BLaER1 (cell line): Measurements from ENCODE around the gene RASSF5.

Source experiments
- H3K27ac ChIP-seq: shearing (Covaris generic); formaldehyde crosslinking; 2 replicates; pipeline ENCODE4 v1.8.1; 2022
- H3K27me3 ChIP-seq: shearing (Covaris generic); formaldehyde crosslinking; 2 replicates; pipeline ENCODE4 v1.8.1; 2022
- H3K36me3 ChIP-seq: shearing (Covaris generic); formaldehyde crosslinking; 2 replicates; pipeline ENCODE4 v1.8.1; 2022
- H3K4me1 ChIP-seq: shearing (Covaris generic); formaldehyde crosslinking; 2 replicates; pipeline ENCODE4 v1.8.1; 2022
- H3K4me2 ChIP-seq: shearing (Covaris generic); formaldehyde crosslinking; 2 replicates; pipeline ENCODE4 v1.8.1; 2022
- H3K4me3 ChIP-seq: shearing (Covaris generic); formaldehyde crosslinking; 2 replicates; pipeline ENCODE4 v1.8.1; 2022
- H3K9ac ChIP-seq: shearing (Covaris generic); formaldehyde crosslinking; 2 replicates; pipeline ENCODE4 v1.8.1; 2022
- H3K9me3 ChIP-seq: shearing (Covaris generic); formaldehyde crosslinking; 2 replicates; pipeline ENCODE4 v1.8.1; 2022
- H4K20me1 ChIP-seq: shearing (Covaris generic); formaldehyde crosslinking; 2 replicates; pipeline ENCODE4 v1.8.1; 2022
- Cebpa-rat ChIP-seq: shearing (Covaris generic); IDR thresholded peaks from 2 replicates; pipeline ENCODE4 v1.8.1; 2022

RASSF5 gene

DNA sequence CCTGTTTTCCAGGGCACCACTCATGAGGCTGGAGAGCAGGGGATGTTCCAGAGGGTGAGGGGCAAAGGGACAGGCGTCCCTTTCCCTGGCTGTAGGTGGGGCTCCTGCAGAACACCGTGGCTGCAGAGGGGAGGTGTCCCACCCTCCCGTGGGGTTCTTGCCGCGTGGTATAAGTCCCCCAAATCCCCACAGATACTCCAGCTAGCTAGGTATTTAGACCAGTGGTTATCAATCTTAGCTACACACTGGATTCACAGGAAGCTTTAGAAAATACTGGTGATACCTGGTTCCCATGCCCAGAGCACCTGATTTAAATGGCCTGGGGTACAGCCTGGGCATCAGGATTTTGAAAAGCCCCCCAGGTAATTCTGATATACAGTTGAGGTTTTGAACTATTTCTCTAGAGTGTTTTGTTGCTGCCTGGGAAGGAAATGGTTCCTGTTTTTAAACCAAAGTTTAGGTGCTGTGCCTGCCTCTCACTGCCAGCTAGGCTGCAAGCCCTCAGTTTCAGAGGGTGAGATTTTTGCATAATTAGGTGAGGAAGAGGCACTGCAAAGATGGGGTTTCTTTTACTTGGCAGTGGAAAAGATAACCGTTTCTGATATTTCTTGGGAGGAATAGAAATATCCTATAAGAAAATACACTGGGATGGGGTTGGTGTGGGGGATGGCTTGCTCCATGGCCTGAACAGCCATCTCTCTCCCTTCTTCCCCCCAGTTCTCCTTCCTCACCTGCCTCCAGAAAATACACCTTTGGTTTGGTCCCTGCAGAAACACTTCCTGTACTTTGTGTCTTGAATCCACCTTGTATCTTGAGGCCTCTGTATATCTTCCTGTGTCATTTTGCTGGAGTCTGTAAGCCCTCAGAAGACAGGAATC lies 51.7 kb downstream of the RASSF5 start:
- Histone ChIP-seq H3K27me3 (no peaks in the 10 kb centered on the region), H3K9me3 (no peaks in the 10 kb centered on the region)
- no peak for TF ChIP-seq Cebpa-rat

DNA sequence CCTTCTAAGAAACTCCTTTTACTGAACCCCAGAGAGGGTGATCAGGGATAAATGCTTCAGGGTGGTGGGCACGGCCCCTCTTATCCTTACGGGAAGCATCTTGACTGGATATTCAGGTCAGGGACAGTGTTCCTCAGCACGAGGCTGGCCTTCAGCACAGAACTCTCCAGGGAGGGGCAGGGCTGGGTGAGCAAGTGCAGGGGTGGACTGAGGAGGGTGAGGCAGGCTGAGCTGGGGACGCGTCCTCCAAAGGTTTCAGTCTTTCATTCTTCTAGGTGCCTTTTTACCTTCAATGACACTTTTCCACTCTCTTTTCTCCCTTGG lies 52.3 kb downstream of the RASSF5 start:
- Histone ChIP-seq H3K36me3 (peaks cover 36% of the 10 kb centered on the region), H3K4me1 (peaks cover 76% of the 10 kb centered on the region), H3K27me3 (no peaks in the 10 kb centered on the region), H3K9ac (peak overlapping the region; percentile 90), H3K27ac (peak overlapping the region; percentile 93), H4K20me1 (peaks cover 15% of the 10 kb centered on the region), H3K4me3 (peak overlapping the region; percentile 86), H3K4me2 (peak overlapping the region; percentile 90), H3K9me3 (no peaks in the 10 kb centered on the region)
- TF ChIP-seq Cebpa-rat = no peak

More for the DNA sequence above, 51.7 kb downstream of the RASSF5 start:
- Histone ChIP-seq H3K4me2 (peak overlapping the region; percentile 90), H3K36me3 (peaks cover 30% of the 10 kb centered on the region), H4K20me1 (peaks cover 9% of the 10 kb centered on the region), H3K9ac (peak overlapping the region; percentile 90), H3K4me3 (peak overlapping the region; percentile 86), H3K4me1 (peaks cover 76% of the 10 kb centered on the region), H3K27ac (peak overlapping the region; percentile 93)

DNA sequence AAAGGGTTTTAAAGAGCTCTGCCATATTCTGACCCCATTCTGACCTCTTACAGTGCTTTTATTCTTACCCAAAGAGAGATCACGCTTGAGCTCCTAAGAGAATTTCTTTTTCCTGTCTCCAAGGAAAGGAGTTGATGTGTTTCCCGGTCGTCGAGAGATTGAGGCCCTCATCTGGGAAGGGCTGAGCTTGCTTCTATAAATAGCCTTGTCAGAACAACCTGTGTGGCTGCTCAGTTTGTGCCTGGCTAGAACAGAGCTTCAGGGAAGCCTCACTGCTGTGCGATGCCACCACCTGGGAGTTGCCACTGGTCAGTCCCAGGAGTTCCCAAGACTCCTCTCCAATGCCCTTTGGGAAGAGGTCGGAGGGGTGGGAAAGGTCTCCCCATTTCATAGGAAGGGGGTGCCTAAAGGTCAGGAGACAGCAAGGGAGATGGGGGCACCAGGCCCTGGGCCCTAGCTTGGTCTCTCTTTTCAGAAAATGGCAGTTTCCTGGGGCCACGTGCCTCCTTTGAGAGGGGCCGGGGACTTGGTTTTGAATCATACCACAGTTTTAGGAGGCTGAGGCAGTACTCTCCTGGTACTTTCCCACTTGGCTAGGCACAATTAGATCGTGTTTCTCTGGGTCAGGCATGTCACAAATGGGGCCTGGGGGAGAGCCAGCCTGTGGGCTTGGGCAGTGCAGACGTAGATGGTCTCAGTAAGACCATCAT lies 52.8 kb downstream of the RASSF5 start:
- TF ChIP-seq Cebpa-rat = no peak
- Histone ChIP-seq H3K4me2 (peak overlapping the region; percentile 90), H3K4me1 (peaks cover 76% of the 10 kb centered on the region), H3K36me3 (peaks cover 42% of the 10 kb centered on the region), H4K20me1 (peaks cover 20% of the 10 kb centered on the region), H3K9ac (peak overlapping the region; percentile 90), H3K9me3 (no peaks in the 10 kb centered on the region), H3K27me3 (no peaks in the 10 kb centered on the region), H3K27ac (peak overlapping the region; percentile 93), H3K4me3 (peak overlapping the region; percentile 86)

DNA sequence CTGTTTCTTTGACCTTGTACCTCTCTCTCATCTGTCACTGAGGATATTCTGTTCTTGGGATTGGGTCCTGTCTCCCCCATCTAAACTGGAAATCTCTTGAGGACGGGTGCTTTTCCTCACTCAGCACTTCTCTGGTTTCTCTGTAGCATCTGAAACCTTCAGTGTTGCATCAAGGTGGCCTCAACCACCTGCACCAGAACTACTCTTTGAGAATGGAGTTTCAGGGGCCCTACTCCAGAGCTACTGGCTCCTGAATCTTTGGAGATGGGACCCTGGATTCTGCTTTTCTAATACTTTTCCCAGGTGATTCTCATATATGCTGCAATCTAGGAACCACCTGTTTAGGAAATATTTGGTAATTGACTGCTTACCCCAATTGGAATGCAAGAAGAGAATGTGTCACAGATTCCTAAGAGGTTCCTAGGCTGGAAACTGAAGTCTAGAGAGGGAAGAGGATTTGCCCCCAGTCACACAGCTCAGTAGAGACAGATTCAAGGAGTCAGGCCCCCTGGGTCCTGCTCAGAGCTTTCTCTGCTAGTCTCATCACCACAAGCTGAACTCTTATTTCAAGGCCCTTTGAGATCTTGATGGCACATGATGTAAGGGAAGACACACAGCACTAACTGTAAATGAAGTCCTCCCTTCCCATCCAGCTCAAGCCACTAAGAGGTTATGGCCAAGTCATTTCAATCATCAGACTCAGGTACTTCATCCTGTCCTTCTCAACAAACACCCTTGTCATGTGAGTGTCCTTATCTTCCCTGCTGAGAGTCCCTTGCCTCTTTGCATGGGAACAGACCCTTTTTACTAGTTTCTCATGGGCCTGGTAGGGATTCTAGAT lies 56.3 kb downstream of the RASSF5 start:
- Histone ChIP-seq H3K9me3 (no peaks in the 10 kb centered on the region), H3K4me3 (peak overlapping the region; percentile 55), H4K20me1 (peaks cover 55% of the 10 kb centered on the region), H3K36me3 (peaks cover 76% of the 10 kb centered on the region), H3K4me2 (peak overlapping the region; percentile 90), H3K27me3 (no peaks in the 10 kb centered on the region), H3K9ac (peak overlapping the region; percentile 38), H3K4me1 (peaks cover 94% of the 10 kb centered on the region), H3K27ac (peak overlapping the region; percentile 93)
- no peak for TF ChIP-seq Cebpa-rat

DNA sequence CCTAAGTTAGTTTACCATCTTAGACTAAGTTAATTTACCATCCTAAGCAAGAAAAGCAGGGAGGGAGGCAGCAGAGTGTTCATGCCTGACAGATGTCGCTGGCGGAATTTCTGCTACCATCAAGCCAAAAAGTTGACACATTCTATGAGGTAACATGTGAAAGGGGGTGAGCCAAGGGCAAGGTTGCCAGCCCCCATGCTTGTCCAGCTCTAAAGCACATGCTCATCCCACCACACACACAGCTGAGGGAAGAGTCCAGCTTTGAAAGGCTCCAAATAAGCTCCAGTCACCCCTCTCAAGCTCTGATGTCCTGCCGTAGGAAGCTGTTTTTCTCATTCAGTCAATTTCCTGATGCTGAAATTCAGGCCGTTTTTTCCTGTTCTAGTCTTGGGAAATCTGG lies 58.7 kb downstream of the RASSF5 start:
- Histone ChIP-seq H3K9ac (peak overlapping the region; percentile 38), H3K4me1 (peaks cover 99% of the 10 kb centered on the region), H3K27me3 (no peaks in the 10 kb centered on the region), H3K4me3 (0 out of 2 replicates have a peak overlapping the region, but pooled peaks have one; percentile 4), H3K36me3 (peaks cover 90% of the 10 kb centered on the region), H4K20me1 (peaks cover 79% of the 10 kb centered on the region), H3K27ac (peak overlapping the region; percentile 93), H3K4me2 (peak overlapping the region; percentile 90), H3K9me3 (no peaks in the 10 kb centered on the region)
- TF ChIP-seq Cebpa-rat = no peak

DNA sequence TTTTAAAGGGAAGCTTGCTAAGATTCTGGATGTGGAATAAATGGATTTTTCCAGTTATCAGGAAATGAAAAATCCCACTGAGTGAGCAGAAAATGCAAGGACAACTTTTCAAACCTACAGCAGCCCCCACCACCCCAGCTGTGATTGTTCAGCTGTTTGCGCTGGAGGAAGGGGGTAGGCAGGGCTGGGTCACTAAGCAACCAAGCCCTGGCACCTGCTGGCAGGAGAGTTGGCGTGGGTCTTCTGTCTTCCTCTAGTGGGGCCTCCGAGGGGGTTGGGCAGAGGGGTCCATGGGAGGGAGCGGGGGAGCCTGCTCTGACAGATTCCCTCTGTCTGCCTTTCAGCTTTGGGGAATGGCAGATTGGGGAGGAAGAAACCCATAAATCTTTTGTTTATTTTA lies 59.7 kb downstream of the RASSF5 start:
- peaks cover 98% of the 10 kb centered on the region for H3K4me1 ChIP-seq
- peaks cover 89% of the 10 kb centered on the region for H4K20me1 ChIP-seq
- TF ChIP-seq Cebpa-rat = no peak
- H3K9ac ChIP-seq = peak overlapping the region; percentile 21; the same call in 1 of the 2 replicates
- no peaks in the 10 kb centered on the region for H3K9me3 ChIP-seq
- H3K4me2 ChIP-seq = peak overlapping the region; percentile 90
- peaks cover 90% of the 10 kb centered on the region for H3K36me3 ChIP-seq
- peak overlapping the region; percentile 93 for H3K27ac ChIP-seq
- no peaks in the 10 kb centered on the region for H3K27me3 ChIP-seq
- H3K4me3 ChIP-seq = no peak overlapping the region; the same call in 1 of the 2 replicates

DNA sequence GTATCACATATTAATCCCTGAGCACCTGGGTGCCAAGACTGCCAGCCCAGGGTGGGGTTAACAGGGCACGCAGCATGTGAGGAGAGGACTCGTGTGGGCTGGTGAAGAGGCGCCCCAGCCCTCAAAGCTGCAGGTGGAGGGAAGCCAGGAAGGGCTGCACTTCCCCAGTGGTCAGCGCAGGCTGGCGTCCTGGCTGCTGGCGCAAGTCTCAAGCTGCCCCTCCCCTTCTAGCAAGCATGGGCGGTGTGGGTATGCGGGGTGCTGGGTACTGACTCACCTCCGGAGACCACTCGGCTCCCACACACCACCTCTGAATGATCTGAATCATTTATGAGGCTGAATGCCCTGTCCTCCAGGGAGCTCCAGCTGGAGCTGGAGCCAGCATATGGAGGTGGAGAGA lies 60.9 kb downstream of the RASSF5 start:
- no peaks in the 10 kb centered on the region for H3K9me3 ChIP-seq
- peaks cover 98% of the 10 kb centered on the region for H3K36me3 ChIP-seq
- TF ChIP-seq Cebpa-rat = no peak
- no peak overlapping the region for H3K9ac ChIP-seq
- peaks cover 100% of the 10 kb centered on the region for H4K20me1 ChIP-seq
- peaks cover 99% of the 10 kb centered on the region for H3K4me1 ChIP-seq
- no peak overlapping the region for H3K4me3 ChIP-seq
- peak overlapping the region; percentile 93 for H3K27ac ChIP-seq
- H3K4me2 ChIP-seq = peak overlapping the region; percentile 90
- H3K27me3 ChIP-seq = no peaks in the 10 kb centered on the region

DNA sequence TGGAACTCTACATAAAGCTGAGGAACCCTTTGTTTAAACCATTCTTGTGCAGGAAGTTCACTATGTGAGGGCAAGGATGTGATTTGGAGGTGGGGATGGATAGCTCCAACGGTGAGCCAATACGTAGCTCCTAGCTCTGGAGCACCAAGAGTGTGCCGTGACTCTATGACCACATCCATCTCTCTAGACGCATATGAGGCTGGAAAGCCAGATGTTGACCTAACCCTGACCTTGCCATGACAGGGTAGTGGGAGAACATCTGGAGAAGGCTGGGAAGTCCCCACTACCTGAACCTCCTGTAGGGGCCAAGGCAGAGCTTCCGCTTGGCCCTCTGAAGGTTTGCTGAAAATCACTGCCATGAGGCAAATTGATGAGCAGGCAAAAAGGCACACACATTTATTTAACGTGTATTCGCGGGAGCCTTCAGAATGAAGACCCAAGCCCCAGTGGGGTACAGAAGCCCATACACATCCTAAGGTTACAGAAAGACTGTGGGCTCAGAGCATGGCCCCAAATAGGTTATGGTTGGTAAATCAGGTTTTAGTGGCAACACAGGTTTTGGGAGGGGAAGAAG lies 61.5 kb downstream of the RASSF5 start:
- peaks cover 100% of the 10 kb centered on the region for H4K20me1 ChIP-seq
- no peaks in the 10 kb centered on the region for H3K27me3 ChIP-seq
- H3K9me3 ChIP-seq = no peaks in the 10 kb centered on the region
- H3K9ac ChIP-seq = no peak overlapping the region
- no peak for TF ChIP-seq Cebpa-rat
- H3K4me1 ChIP-seq = peaks cover 99% of the 10 kb centered on the region
- H3K4me2 ChIP-seq = peak overlapping the region; percentile 90
- H3K4me3 ChIP-seq = no peak overlapping the region
- peak overlapping the region; percentile 93 for H3K27ac ChIP-seq
- peaks cover 100% of the 10 kb centered on the region for H3K36me3 ChIP-seq

DNA sequence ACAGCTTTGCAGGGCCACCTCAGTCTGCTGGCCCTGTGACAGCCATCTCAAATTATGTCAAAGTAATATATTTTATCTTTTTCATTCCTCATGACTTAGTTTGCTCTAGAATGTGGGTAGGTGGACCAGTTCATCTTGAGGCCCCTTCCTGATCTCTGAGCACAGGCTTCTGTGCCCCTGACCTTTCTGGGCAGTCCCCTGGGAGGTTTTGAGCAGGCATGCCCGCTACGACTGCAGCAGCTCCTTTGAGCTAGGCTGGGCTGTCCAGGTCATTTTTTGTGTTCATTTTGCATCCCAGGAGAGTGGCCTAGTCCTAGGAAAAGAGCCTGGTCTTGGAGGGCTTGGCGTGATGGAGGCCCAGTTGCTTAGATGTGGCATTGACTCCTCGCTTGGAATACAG lies 62.2 kb downstream of the RASSF5 start:
- no peak overlapping the region for H3K9ac ChIP-seq
- 0 out of 2 replicates have a peak overlapping the region, but pooled peaks have one; percentile 18 for H3K27ac ChIP-seq
- no peaks in the 10 kb centered on the region for H3K27me3 ChIP-seq
- no peak for TF ChIP-seq Cebpa-rat
- H3K4me3 ChIP-seq = no peak overlapping the region
- H3K36me3 ChIP-seq = peaks cover 100% of the 10 kb centered on the region
- peaks cover 100% of the 10 kb centered on the region for H4K20me1 ChIP-seq
- H3K4me2 ChIP-seq = peak overlapping the region; percentile 90
- peaks cover 99% of the 10 kb centered on the region for H3K4me1 ChIP-seq
- no peaks in the 10 kb centered on the region for H3K9me3 ChIP-seq
